SU-DHL-6 (cell line): ENCODE data around the gene MOGAT3.

Source experiments
- EZH2phosphoT487 ChIP-seq: fragments of 200-600 bp; sonication (generic), shearing (Covaris generic); conservative IDR thresholded peaks from 2 replicates; pipeline ENCODE4 v1.6.1; 2018; ENCODE audit warnings: mild to moderate bottlenecking, antibody characterized with exemption, low read length, moderate library complexity, mixed read lengths
- TF ChIP-seq, protein P1 (sequence below): fragments of 200-600 bp; sonication (generic); IDR thresholded peaks from one replicate; pipeline ENCODE4 v1.5.1; 2017; ENCODE audit warnings: antibody characterized with exemption, mild to moderate bottlenecking, low read length, moderate library complexity; ENCODE audit not compliant: insufficient read depth, poor library complexity, severe bottlenecking

DNA sequence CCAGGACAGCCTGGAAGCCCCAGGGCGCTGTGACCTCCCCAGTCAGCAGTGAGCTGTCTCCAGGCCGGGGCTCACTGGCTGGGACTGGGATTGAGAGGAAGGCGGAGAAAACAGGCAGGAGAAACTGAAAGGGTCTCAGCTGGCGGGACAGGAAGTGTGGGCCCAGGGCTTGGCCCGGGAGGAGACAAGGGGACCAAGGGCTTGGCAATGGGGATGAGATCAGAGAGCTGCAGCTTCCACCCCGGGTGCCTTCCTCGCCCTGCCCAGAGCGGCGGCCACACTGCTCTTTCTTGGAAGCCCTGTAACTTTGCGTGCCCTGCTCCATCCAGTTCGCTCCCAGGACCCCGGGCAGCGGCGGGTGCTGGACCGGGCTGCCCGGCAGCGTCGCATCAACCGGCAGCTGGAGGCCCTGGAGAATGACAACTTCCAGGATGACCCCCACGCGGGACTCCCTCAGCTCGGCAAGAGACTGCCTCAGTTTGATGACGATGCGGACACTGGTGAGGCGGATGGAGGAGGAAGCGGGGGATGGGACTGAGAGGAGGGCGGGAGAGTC lies 21.5 kb upstream of the MOGAT3 start:
- TF ChIP-seq, protein P1, sequence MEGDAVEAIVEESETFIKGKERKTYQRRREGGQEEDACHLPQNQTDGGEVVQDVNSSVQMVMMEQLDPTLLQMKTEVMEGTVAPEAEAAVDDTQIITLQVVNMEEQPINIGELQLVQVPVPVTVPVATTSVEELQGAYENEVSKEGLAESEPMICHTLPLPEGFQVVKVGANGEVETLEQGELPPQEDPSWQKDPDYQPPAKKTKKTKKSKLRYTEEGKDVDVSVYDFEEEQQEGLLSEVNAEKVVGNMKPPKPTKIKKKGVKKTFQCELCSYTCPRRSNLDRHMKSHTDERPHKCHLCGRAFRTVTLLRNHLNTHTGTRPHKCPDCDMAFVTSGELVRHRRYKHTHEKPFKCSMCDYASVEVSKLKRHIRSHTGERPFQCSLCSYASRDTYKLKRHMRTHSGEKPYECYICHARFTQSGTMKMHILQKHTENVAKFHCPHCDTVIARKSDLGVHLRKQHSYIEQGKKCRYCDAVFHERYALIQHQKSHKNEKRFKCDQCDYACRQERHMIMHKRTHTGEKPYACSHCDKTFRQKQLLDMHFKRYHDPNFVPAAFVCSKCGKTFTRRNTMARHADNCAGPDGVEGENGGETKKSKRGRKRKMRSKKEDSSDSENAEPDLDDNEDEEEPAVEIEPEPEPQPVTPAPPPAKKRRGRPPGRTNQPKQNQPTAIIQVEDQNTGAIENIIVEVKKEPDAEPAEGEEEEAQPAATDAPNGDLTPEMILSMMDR = no peak
- TF ChIP-seq EZH2phosphoT487 = no peak
